Erythroblast (primary cell): ENCODE measurements around the gene DCHS1.

ENCODE experiments used
- GATA1 ChIP-seq: IDR thresholded peaks from 2 replicates; pipeline ENCODE4 v1.6.1; 2011; ENCODE audit warnings: low read depth, mild to moderate bottlenecking, control low read depth, low read length, moderate library complexity
- POLR2A ChIP-seq: IDR thresholded peaks from 2 replicates; pipeline ENCODE4 v1.6.1; 2011; ENCODE audit warnings: mild to moderate bottlenecking, low read length

DNA sequence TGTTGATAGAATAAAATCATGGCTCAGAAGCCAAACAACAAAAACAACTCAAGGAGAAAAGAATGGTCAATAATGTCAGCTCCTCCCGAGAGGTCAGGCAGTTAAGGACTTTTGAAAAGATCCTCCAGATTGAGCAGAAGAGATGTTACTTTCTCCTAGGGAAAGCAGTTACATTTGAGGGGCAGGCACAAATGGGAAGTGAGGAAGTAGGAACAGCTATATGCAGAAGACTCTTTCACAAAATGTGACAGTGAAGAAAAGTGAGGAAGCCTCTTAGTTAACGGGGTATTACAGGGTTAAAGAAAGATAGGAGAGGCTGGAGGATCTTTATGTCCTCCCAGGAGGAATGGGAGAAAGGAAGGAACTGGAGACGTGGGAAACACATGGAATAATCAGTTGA, 3.4 kb downstream of the DCHS1 start:
- TF ChIP-seq POLR2A = no peak
- TF ChIP-seq GATA1 = no peak
